OCI-LY7 (cell line): ENCODE measurements around the gene OR2H1.

ENCODE experiments used
- EZH2phosphoT487 ChIP-seq: fragments of 200-600 bp; sonication (generic); IDR thresholded peaks from 2 replicates; pipeline ENCODE4 v1.6.1; 2018; ENCODE audit warnings: low read depth, borderline replicate concordance, mild to moderate bottlenecking, mixed run types, antibody characterized with exemption, low read length, moderate library complexity, mixed read lengths
- TF ChIP-seq, protein P1 (sequence below): fragments of 200-600 bp; sonication (generic); conservative IDR thresholded peaks from 2 replicates; pipeline ENCODE4 v1.5.1; 2014; ENCODE audit warnings: mild to moderate bottlenecking, antibody characterized with exemption, low read length, moderate library complexity, mixed read lengths

DNA sequence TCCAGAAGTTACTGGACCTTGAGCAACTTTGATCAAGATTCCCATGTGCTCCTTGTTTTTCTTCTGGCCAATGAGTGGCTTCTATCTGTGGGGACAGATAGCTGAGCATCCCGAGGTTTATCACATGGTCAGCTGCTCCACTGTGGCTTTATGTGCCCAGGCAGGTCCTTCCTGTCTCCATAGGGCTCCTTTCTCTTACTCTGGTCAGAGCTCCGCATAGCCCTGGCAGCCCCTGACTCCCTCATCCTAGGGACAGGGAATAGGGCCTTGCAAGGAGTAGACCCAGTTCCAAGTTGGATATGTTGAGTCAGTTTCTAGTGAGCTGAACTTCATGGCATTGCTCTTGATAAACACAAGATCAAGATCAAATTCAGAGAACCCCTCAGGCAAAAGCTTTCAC is 37.2 kb downstream of the OR2H1 start:
- TF ChIP-seq, protein P1, sequence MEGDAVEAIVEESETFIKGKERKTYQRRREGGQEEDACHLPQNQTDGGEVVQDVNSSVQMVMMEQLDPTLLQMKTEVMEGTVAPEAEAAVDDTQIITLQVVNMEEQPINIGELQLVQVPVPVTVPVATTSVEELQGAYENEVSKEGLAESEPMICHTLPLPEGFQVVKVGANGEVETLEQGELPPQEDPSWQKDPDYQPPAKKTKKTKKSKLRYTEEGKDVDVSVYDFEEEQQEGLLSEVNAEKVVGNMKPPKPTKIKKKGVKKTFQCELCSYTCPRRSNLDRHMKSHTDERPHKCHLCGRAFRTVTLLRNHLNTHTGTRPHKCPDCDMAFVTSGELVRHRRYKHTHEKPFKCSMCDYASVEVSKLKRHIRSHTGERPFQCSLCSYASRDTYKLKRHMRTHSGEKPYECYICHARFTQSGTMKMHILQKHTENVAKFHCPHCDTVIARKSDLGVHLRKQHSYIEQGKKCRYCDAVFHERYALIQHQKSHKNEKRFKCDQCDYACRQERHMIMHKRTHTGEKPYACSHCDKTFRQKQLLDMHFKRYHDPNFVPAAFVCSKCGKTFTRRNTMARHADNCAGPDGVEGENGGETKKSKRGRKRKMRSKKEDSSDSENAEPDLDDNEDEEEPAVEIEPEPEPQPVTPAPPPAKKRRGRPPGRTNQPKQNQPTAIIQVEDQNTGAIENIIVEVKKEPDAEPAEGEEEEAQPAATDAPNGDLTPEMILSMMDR: no peak
- no peak for TF ChIP-seq EZH2phosphoT487
